Lower lobe of right lung (tissue), 2 donors: ENCODE results near the gene AKIRIN2. TPM values are rescaled to one million over a fixed set of nuclear protein-coding genes. Genes with fewer than 3 reads are reported as not detected.

Experiments
- ATAC-seq, 2 donors: fragments of 200-7000 bp; cut with Tn5 transposase; one replicate each; pipeline ENCODE4 v1.9.1; 2020 to 2022; ENCODE audit warnings: mild to moderate bottlenecking in 2 of 2, moderate library complexity in 2 of 2
- DNase-seq: peaks from one replicate; pipeline ENCODE4 v3.0.0-alpha.2; 2020
- H3K27ac ChIP-seq: fragments of 200-600 bp; one replicate; pipeline ENCODE4 v1.8.0; 2022
- H3K27me3 ChIP-seq: fragments of 200-600 bp; one replicate; pipeline ENCODE4 v1.8.0; 2022; ENCODE audit warnings: low read depth
- H3K36me3 ChIP-seq: fragments of 200-600 bp; one replicate; pipeline ENCODE4 v1.8.0; 2022; ENCODE audit warnings: mild to moderate bottlenecking
- H3K4me1 ChIP-seq: fragments of 200-600 bp; one replicate; pipeline ENCODE4 v1.8.0; 2022
- H3K4me3 ChIP-seq: fragments of 200-600 bp; one replicate; pipeline ENCODE4 v1.8.0; 2022; ENCODE audit warnings: mild to moderate bottlenecking
- H3K9me3 ChIP-seq: fragments of 200-600 bp; one replicate; pipeline ENCODE4 v1.8.0; 2022
- intact Hi-C: fragments of 100-400 bp; cut with DNase I; formaldehyde crosslinking; loops from one replicate; pipeline ENCODE4 v1.11.0; 2022
- total RNA-seq: library from RNA; stranded (reverse); fragmentation: NEBNext Ultra II Directional; extraction: Animal tissue kit (Norgen Biotek cat#: 25700); gene quantifications from one replicate; pipeline ENCODE4 v1.2.1, GENCODE V29; 2021
- TF ChIP-seq, protein P1 (sequence below): fragments of 200-600 bp; IDR thresholded peaks from one replicate; pipeline ENCODE4 v1.8.0; 2022; ENCODE audit warnings: antibody characterized with exemption, mild to moderate bottlenecking
- donor health status: DM: no; HTN: yes; CAD: no; lungs with severe emphysema.

Gene AKIRIN2
- total RNA-seq, 1 donor from 2014 or later, result 67.6 TPM

DNA sequence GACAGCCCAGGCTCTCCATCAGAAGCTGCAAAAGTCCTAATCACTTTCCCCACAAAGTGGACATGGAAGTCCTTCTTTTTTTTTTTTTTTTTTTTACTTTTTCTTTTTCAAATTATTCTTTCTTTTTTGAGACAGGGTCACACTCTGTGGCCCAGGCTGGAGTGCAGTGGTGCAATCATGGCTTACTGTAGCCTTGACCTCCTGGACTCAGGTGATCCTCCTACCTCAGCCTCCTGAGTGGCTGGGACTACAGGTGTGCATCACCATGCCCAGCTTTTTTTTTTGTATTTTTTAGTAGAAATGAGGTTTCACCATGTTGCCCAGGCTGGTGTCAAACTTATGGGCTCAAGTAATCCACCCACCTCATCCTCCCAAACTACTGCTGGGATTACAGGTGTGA is 29.0 kb upstream of the AKIRIN2 start:
- Histone ChIP-seq H3K4me3 (no peak overlapping the region), H3K36me3 (no peaks in the 10 kb centered on the region), H3K27me3 (no peaks in the 10 kb centered on the region), H3K27ac (peak overlapping the region; percentile 76), H3K9me3 (no peaks in the 10 kb centered on the region), H3K4me1 (peaks cover 32% of the 10 kb centered on the region)
- no peak for ATAC-seq
- intact Hi-C loops, result no loop called here
- DNase-seq, result no peak
- TF ChIP-seq, protein P1, sequence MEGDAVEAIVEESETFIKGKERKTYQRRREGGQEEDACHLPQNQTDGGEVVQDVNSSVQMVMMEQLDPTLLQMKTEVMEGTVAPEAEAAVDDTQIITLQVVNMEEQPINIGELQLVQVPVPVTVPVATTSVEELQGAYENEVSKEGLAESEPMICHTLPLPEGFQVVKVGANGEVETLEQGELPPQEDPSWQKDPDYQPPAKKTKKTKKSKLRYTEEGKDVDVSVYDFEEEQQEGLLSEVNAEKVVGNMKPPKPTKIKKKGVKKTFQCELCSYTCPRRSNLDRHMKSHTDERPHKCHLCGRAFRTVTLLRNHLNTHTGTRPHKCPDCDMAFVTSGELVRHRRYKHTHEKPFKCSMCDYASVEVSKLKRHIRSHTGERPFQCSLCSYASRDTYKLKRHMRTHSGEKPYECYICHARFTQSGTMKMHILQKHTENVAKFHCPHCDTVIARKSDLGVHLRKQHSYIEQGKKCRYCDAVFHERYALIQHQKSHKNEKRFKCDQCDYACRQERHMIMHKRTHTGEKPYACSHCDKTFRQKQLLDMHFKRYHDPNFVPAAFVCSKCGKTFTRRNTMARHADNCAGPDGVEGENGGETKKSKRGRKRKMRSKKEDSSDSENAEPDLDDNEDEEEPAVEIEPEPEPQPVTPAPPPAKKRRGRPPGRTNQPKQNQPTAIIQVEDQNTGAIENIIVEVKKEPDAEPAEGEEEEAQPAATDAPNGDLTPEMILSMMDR, result no peak

DNA sequence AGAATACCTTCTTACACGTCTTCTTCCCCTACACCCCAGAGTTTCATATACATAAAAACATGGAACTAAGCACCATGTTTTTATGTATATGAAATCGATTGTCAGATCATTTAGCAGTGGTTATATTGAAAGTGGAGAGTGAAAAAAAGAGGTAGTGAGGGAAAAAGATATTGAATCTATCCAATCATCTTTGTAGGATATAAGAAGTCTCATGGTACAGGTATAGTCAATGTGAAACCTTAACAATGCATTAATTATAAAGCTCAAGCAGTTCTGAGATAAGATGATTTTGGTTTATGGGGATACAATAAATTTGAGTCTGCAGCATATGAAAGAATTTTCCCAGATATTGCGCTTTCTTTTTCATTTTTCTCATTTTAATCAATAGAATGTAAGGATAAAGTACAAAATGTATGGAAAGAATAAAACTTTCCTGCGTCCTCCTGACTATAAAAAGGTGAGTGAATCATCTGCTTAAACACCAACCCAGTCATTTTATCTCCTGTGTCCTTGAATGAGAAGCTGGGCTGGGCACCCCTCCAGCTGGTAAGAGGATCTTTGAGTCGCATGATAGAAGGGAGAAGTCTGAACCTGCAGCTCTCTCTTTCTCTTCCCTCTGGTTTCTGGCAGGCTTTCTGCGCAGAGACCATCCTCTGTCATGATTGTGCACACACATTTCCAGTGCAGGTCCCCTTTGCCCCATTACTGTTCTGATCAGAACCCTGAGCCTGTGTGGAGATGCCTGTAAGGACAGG is 28.1 kb upstream of the AKIRIN2 start:
- Histone ChIP-seq H3K36me3 (no peaks in the 10 kb centered on the region), H3K4me3 (no peak overlapping the region), H3K9me3 (no peaks in the 10 kb centered on the region), H3K27me3 (no peaks in the 10 kb centered on the region), H3K4me1 (peaks cover 39% of the 10 kb centered on the region), H3K27ac (peak overlapping the region; percentile 5)
- intact Hi-C loops, result no loop called here
- TF ChIP-seq, protein P1, result no peak
- DNase-seq, result no peak
- no peak for ATAC-seq

DNA sequence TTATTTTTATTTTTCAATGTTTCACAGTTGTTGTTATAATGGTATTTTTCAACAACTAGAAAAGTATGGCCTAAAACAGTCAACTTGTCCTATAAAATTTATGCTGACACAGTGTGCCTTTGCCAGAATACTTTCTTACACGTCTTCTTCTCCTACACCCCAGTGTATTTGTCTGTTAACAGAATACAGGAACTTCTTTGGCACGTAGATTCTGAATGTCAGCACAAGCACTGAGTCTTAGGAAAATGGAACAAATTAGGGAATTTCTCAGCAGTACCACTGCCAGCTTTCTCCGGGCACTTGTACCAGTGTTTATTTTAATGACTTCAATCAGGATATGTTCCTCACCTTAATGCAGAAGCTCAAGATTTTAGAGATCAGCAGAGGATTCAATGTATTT is 26.7 kb upstream of the AKIRIN2 start:
- peaks cover 45% of the 10 kb centered on the region for H3K4me1 ChIP-seq
- H3K9me3 ChIP-seq, result no peaks in the 10 kb centered on the region
- DNase-seq (no peak), ATAC-seq (no peak)
- TF ChIP-seq, protein P1, result no peak
- no peak overlapping the region for H3K4me3 ChIP-seq
- H3K27me3 ChIP-seq, result no peaks in the 10 kb centered on the region
- H3K36me3 ChIP-seq, result no peaks in the 10 kb centered on the region
- intact Hi-C loops, result no loop called here
- no peak overlapping the region for H3K27ac ChIP-seq

DNA sequence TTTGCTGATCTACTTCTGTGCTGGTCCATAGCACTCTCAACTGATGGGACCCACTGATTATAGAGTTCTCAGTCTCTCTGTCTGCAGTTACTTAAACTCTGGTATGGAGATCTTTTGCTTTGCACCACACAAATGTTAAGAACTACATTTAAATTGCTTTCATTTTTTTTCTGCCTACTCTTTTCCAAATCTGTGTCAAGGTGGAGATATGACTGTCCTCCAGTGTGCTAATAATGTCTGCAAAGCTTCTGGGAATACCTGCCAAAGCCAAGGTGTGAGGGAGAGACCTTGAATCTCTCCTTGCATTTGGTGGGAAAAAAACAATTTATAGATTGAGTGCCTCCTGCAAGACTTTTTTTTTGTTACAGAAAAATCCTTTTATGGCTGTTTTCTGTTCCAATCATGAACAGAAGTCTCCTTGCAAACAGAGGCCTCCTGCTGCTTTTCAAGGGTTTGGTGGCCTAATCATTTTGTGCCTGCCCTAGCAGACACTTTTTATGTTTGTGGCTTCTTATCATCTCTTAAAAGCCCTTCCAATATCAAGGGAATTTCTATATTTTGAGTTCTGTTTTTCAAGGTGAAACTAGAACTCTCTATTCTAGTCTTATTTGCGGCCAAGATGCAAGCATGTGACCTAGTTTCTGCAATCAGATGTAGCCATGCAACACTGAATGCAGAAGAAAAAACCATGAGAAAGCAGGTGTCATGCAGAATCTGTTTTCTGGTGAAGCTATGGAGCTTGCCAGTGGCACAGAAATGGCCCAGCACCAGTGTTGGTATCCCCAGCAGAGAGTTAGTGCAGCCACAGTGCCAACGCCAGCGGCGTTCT is 23.2 kb upstream of the AKIRIN2 start:
- ATAC-seq (no peak), DNase-seq (no peak)
- Histone ChIP-seq H3K27me3 (no peaks in the 10 kb centered on the region), H3K4me1 (peaks cover 25% of the 10 kb centered on the region), H3K27ac (no peak overlapping the region), H3K9me3 (no peaks in the 10 kb centered on the region), H3K36me3 (no peaks in the 10 kb centered on the region), H3K4me3 (no peak overlapping the region)
- intact Hi-C loops, result no loop called here
- TF ChIP-seq, protein P1, result no peak

DNA sequence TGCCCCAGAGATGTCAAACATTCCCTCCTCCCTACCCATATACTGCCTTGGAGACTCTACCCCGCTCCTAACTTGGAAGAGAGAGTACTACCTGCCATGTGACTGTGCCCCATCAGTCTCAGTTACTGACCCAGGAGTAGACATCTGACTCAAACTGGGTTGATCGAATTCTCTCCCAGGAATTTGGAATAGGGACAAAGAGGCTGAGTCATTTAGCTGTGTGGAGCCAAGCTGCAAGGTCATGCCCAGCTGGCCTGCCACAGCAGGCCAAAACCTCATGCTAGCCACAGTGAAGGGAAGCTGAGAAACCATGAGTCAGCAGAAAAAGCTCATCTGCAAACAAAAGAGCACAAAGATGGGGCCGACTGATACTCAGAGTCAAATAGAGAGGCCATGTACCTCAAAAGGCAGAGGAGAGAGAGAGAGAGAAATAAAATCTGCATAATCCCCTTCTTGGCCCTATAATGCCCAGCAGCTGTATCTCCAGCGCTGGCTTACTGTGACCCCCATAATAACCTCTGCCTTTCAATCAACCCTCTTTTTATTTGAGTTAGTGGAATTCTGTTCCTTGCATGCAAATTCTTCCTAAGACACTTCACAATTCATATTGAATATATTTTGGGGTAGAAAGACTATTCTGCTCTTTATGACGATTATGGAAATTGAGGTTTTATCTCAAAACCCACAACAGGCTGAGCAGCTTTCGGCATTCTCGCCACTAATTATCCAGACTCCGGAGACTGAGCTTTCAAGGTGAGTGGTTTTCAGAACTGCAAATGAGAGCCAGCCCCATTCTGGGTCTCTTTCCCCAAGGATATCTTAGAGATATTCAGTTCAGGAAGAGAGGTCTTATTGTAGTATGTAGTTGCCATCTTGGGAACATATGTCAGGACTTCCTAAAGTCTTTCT is 21.4 kb upstream of the AKIRIN2 start:
- TF ChIP-seq, protein P1, result no peak
- intact Hi-C loops, result no loop called here
- Histone ChIP-seq H3K4me1 (peaks cover 33% of the 10 kb centered on the region), H3K36me3 (no peaks in the 10 kb centered on the region), H3K4me3 (no peak overlapping the region), H3K27ac (no peak overlapping the region), H3K27me3 (no peaks in the 10 kb centered on the region), H3K9me3 (no peaks in the 10 kb centered on the region)
- ATAC-seq, result peak; percentile 66 to 75
- peak; percentile 68 for DNase-seq
